SKM-1 treated with dmso at 0.1 percent for 144 hours (cell line): ENCODE measurements around the gene KCNJ2.

Experiments used
- DNase-seq: peaks from one replicate; lab custom pipeline; 2025; ENCODE audit not compliant: unreplicated experiment; lab: John Stamatoyannopoulos, UW

KCNJ2 gene

GRCh38 chr17:70168977-70169708 lies at the start of gene KCNJ2:
Gene KCNJ2 (plus strand): TSS chr17:70169532. CDS start chr17:70175040, 5,508 bp downstream.
- DNase-seq: peak; percentile 92

- no peak for DNase-seq
Observed at GRCh38 chr17:70119545-70119944, 49.8 kb upstream of the KCNJ2 start.

DNA sequence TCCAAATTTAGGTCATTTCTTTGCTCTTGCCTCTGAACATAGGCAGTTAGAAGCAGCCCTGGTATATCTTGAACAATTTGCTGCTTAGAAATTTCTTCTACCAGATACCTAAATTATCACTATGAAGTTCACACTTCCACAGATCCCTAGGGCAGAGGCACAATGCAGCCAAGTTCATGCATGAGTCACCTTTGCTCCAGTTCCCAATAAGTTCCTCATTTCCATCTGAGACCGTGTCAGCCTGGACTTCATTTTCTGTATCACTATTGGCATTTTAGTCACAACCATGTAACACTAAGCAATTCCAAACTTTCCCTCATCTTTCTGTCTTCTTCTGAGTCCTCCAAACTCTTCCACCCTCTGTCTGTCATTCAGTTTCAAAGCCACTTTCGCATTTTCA lies 49.3 kb upstream of the KCNJ2 start:
- DNase-seq: peak; percentile 23

DNA sequence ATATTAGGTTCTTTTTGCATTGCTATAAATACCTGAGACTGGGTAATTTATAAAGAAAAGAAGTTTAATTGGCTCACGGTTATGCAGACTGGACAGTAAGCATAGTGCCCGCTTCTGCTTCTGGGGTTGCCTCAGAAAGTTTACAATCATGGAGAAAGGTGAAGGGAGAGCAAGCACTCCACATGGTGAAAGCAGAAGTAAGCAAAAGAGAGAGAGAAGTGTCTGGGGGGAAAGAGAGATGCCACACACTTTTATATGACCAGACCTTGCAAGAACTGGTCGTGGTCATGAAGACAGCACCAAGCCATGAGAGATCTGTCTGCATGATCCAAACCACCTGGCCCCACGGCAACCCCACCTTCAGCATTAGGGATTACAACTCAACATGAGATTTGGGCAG lies 48.9 kb upstream of the KCNJ2 start:
- peak; percentile 76 for DNase-seq

DNA sequence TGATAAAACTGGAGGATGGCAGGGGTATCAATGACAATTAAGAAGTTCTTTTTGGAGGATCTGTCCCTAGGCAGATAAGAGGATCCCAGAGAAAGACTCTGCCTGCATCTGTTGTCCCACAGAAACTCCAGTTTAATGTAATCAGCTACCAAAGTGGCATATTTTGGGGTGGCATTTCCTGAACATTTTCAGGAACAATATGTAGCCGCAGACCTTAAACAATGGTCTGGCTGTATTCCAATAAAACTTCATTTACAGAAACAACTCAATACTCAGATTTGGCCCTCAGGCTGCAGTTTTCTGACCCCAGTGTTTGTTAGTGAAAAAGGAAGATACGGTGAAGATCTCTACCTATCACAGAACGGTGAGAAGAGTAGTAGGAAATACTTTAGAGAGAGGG lies 48.2 kb upstream of the KCNJ2 start:
- no peak for DNase-seq

- DNase-seq: peak; percentile 78
Observed at GRCh38 chr17:70123193-70123592, 46.1 kb upstream of the KCNJ2 start.

DNA sequence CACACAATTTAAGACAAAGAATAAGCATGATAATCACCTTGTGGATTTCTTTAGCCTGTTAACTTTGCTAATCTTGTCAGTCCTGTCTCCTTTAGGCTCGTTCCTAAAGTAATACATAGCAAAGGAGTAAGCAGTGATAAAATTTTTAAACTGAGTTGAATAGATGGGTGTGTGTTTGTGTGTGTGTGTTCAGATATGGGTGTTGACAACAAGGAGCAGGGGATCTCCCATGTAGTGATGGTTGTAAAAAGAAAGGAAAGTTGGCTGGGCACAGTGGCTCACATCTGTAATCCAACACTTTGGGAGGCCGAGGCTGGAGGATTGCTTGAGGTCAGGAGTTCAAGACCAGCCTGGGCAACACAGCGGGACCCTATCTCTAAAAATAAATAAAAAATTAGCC lies 44.6 kb upstream of the KCNJ2 start:
- no peak for DNase-seq

GRCh38 chr17:70127221-70127873 lies 42.0 kb upstream of the KCNJ2 start:
- no peak for DNase-seq

DNA sequence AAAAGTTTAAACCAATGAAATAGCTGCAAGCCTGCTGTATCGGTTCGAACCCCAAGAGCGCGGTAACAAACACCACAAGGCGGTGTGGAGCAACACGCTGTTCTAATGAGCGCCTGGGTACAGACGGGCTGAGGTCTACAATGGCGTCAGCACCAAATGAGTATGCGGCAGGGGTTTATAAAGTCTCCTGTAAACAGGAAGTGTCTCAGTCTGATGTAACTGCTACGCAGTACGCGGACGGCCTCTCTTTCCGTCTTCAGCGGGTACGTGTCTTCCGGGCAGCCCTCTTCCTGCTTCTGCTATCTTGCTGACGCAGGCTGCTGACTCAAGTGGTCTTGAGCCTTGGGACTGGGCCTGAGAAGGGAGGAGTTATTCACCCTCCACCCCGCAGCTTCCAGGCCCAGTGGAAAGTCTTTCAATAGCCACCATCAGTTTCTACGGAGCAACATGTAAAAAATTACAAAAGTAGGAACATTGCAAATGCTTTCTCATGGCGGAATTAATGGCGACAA lies 40.5 kb upstream of the KCNJ2 start:
- DNase-seq: no peak

DNA sequence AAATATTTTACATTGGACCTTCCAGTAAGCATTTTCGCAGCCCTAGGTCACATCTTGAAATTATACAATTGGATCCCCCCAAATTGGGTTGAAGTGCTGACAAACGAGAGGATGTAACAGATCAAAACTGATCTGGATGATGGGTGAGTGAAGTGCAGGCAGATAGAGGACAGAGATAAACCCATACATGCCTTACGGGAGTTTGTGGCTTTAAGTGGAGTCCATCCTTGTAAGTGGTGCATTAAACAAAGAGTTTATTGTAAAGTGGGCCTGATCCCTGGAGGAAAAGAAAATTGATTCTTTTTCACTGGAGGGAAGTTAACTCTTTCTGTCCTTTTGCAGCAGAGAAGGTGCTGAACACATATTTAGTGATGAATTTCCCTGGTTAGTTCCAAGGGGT lies 39.0 kb upstream of the KCNJ2 start:
- DNase-seq: no peak

- no peak for DNase-seq
Observed at GRCh38 chr17:70132505-70132904, 36.8 kb upstream of the KCNJ2 start.

- no peak for DNase-seq
Observed at GRCh38 chr17:70134042-70134441, 35.3 kb upstream of the KCNJ2 start.

DNA sequence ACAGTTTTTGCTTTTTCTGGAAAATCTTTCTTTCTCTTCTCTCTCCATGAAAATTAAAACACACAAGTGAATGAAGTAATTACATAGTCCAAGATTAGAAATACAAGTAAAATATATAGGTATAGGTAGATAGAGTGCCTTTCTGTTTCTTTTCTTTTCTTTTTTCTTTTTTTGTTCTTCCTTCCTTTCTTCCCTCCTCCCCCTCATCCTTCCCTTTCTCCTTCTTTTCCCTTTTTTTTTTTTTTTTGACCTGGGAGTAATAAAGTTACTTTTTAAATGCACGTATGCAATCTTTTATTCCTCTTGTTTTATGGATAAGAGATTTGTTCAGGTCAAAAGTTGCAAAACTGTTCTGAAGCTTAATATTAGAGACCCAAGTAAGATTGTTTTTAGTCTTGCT lies 34.6 kb upstream of the KCNJ2 start:
- DNase-seq: no peak

DNA sequence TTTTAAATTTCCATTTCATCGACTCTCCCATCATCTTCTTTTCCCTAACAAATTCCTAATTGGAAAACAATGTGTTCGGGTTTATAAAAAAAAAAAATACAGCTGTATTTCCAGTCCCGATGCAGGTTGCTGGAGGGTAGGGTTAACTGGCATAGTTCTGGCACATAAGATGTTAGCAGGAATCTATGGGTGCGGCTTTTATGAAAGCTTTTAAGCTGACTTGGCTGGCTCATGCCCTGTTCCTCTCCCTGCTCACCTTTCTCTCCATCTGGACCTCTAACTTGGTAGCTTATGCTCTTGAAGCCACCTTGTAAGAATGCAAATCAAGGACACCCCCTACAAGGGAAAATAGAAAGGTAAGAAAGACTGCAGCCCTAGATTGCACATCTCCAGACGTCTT lies 33.2 kb upstream of the KCNJ2 start:
- no peak for DNase-seq

- no peak for DNase-seq
Observed at GRCh38 chr17:70137451-70138230, 31.7 kb upstream of the KCNJ2 start.

- no peak for DNase-seq
Observed at GRCh38 chr17:70138291-70138865, 31.0 kb upstream of the KCNJ2 start.

- DNase-seq: peak; percentile 3
Observed at GRCh38 chr17:70139449-70139993, 29.8 kb upstream of the KCNJ2 start.

DNA sequence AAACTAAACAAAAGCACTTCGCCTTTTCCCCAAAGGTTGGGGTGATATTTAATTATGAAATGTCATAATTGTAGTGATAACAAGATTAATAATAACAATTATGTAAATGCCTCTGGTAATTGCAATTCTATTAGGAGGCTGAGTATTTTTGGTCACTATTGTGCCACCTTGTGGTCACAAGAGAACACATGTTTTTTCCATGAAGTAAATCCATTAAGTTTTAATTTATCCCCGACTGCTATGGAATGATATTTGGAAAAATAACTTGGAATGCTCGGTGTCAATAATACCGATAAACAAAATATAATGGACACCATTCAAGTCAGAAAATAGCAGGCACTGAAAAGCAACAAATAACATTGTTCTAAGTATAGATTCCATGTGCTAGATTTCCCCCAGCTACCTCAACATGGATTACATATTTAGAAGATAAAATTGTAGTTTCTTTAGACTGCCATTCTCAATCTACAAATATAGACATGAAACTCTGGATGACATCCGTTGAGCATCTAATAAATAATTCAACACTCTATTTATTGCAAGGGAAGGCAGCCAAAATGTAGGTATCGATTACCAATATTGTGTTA lies 25.0 kb upstream of the KCNJ2 start:
- DNase-seq: peak; percentile 16

DNA sequence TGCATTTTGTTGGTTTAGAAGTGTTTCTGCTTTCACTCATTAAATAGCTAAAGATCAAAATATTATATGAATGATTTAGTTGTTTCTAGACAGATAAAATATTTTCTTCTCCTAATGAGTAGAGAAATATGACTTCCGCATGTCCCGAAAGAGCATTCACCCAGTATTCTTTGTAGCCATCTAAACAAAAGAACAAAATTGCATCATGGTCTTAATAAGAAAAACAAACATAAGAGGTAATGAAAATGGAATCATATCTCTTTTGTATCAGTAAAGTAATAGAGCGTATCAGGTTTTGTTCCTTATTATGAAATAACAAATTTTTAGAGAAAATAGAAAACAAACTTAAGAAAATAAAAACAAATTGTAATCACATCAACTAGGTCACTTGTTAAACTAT lies 16.1 kb upstream of the KCNJ2 start:
- DNase-seq: no peak

- no peak for DNase-seq
Observed at GRCh38 chr17:70157151-70157550, 12.2 kb upstream of the KCNJ2 start.

- DNase-seq: no peak
Observed at GRCh38 chr17:70158180-70158579, 11.2 kb upstream of the KCNJ2 start.
